ENCODE data around the gene ST8SIA6. TPM values are rescaled to one million over a fixed set of nuclear protein-coding genes. Genes with fewer than 3 reads are reported as not detected.

The ST8SIA6 gene
- total RNA-seq, 1 donor from 2014 or later = 1.7 TPM

- H3K4me3 Mint-ChIP-seq (ENCODE audit: unreplicated experiment) = no peak overlapping the region
- H3K4me1 Mint-ChIP-seq (ENCODE audit: unreplicated experiment) = no peaks in the 10 kb centered on the region
- H3K36me3 Mint-ChIP-seq (ENCODE audit: low read depth, unreplicated experiment) = no peaks in the 10 kb centered on the region
- no peak for DNase-seq (ENCODE audit: low spot score)
- H3K27ac Mint-ChIP-seq (ENCODE audit: unreplicated experiment) = no peak overlapping the region
- no peaks in the 10 kb centered on the region for H3K27me3 Mint-ChIP-seq (ENCODE audit: unreplicated experiment)
- no peaks in the 10 kb centered on the region for H3K9me3 Mint-ChIP-seq (ENCODE audit: unreplicated experiment)
- no peak for TF ChIP-seq CTCF (IDR thresholded peaks at IDR 0.05; ENCODE audit: unreplicated experiment)
These were observed 137.8 kb downstream of the ST8SIA6 start for GRCh38 chr10:17316488-17317170.

- peaks cover 2% of the 10 kb centered on the region for H3K27me3 Mint-ChIP-seq (ENCODE audit: unreplicated experiment)
- no peak for TF ChIP-seq CTCF (IDR thresholded peaks at IDR 0.05; ENCODE audit: unreplicated experiment)
- no peaks in the 10 kb centered on the region for H3K4me1 Mint-ChIP-seq (ENCODE audit: unreplicated experiment)
- H3K36me3 Mint-ChIP-seq (ENCODE audit: low read depth, unreplicated experiment) = no peaks in the 10 kb centered on the region
- no peak overlapping the region for H3K4me3 Mint-ChIP-seq (ENCODE audit: unreplicated experiment)
- no peaks in the 10 kb centered on the region for H3K9me3 Mint-ChIP-seq (ENCODE audit: unreplicated experiment)
- DNase-seq (ENCODE audit: low spot score) = no peak
- no peak overlapping the region for H3K27ac Mint-ChIP-seq (ENCODE audit: unreplicated experiment)
These were observed 145.0 kb downstream of the ST8SIA6 start for GRCh38 chr10:17309435-17309834.

GRCh38 chr10:17307123-17307522 lies 147.3 kb downstream of the ST8SIA6 start:
- DNase-seq (ENCODE audit: low spot score) = no peak
- no peak for TF ChIP-seq CTCF (IDR thresholded peaks at IDR 0.05; ENCODE audit: unreplicated experiment)
- no peak overlapping the region for H3K27ac Mint-ChIP-seq (ENCODE audit: unreplicated experiment)
- no peaks in the 10 kb centered on the region for H3K36me3 Mint-ChIP-seq (ENCODE audit: low read depth, unreplicated experiment)
- no peaks in the 10 kb centered on the region for H3K9me3 Mint-ChIP-seq (ENCODE audit: unreplicated experiment)
- no peaks in the 10 kb centered on the region for H3K4me1 Mint-ChIP-seq (ENCODE audit: unreplicated experiment)
- peaks cover 2% of the 10 kb centered on the region for H3K27me3 Mint-ChIP-seq (ENCODE audit: unreplicated experiment)
- no peak overlapping the region for H3K4me3 Mint-ChIP-seq (ENCODE audit: unreplicated experiment)

- no peak overlapping the region for H3K27ac Mint-ChIP-seq (ENCODE audit: unreplicated experiment)
These were observed 162.0 kb downstream of the ST8SIA6 start for GRCh38 chr10:17292375-17292774.

More at GRCh38 chr10:17292375-17292774, 162.0 kb downstream of the ST8SIA6 start:
- Mint-ChIP-seq H3K9me3 (ENCODE audit: unreplicated experiment) (no peaks in the 10 kb centered on the region), H3K36me3 (ENCODE audit: low read depth, unreplicated experiment) (no peaks in the 10 kb centered on the region), H3K4me1 (ENCODE audit: unreplicated experiment) (peaks cover 4% of the 10 kb centered on the region), H3K27me3 (ENCODE audit: unreplicated experiment) (peaks cover 2% of the 10 kb centered on the region), H3K4me3 (ENCODE audit: unreplicated experiment) (no peak overlapping the region)
- no peak for TF ChIP-seq CTCF (IDR thresholded peaks at IDR 0.05; ENCODE audit: unreplicated experiment)
- no peak for DNase-seq (ENCODE audit: low spot score)

Measured in endothelial cell (in vitro differentiated cells).